Endothelial cell (in vitro differentiated cells): ENCODE measurements around the gene ADAMTSL2. TPM values are rescaled to one million over a fixed set of nuclear protein-coding genes. Genes with fewer than 3 reads are reported as not detected.

Experiments
- DNase-seq: peaks from one replicate; pipeline ENCODE4 v3.0.0; 2021; ENCODE audit warnings: low spot score
- H3K27ac Mint-ChIP-seq: one replicate; pipeline ENCODE4 v1.8.0; 2021; ENCODE audit warnings: mixed read lengths, inconsistent platforms; ENCODE audit not compliant: unreplicated experiment
- H3K27me3 Mint-ChIP-seq: one replicate; pipeline ENCODE4 v1.8.0; 2021; ENCODE audit warnings: mild to moderate bottlenecking, moderate library complexity, mixed read lengths, inconsistent platforms; ENCODE audit not compliant: unreplicated experiment
- H3K36me3 Mint-ChIP-seq: one replicate; pipeline ENCODE4 v1.8.0; 2021; ENCODE audit warnings: mild to moderate bottlenecking, low read depth, mixed read lengths, inconsistent platforms; ENCODE audit not compliant: unreplicated experiment
- H3K4me1 Mint-ChIP-seq: one replicate; pipeline ENCODE4 v1.8.0; 2021; ENCODE audit warnings: mild to moderate bottlenecking, mixed read lengths, inconsistent platforms; ENCODE audit not compliant: unreplicated experiment
- H3K4me3 Mint-ChIP-seq: one replicate; pipeline ENCODE4 v1.8.0; 2021; ENCODE audit warnings: mild to moderate bottlenecking, mixed read lengths, inconsistent platforms; ENCODE audit not compliant: unreplicated experiment
- H3K9me3 Mint-ChIP-seq: one replicate; pipeline ENCODE4 v1.8.0; 2021; ENCODE audit warnings: mixed read lengths, inconsistent platforms; ENCODE audit not compliant: unreplicated experiment
- CTCF ChIP-seq: fragments of 200-600 bp; sonication (generic); IDR thresholded peaks from one replicate; pipeline ENCODE4 v1.5.0; 2021; ENCODE audit warnings: antibody characterized with exemption; ENCODE audit not compliant: unreplicated experiment
- total RNA-seq: library from RNA; stranded (reverse); fragmentation: NEBNext Ultra II Directional; extraction: Animal tissue kit (Norgen Biotek cat#: 25700); gene quantifications from one replicate; pipeline ENCODE4 v1.2.1, GENCODE V29; 2021; ENCODE audit not compliant: unreplicated experiment

Gene ADAMTSL2
- total RNA-seq, 1 donor from 2014 or later: 5.9 TPM

DNA sequence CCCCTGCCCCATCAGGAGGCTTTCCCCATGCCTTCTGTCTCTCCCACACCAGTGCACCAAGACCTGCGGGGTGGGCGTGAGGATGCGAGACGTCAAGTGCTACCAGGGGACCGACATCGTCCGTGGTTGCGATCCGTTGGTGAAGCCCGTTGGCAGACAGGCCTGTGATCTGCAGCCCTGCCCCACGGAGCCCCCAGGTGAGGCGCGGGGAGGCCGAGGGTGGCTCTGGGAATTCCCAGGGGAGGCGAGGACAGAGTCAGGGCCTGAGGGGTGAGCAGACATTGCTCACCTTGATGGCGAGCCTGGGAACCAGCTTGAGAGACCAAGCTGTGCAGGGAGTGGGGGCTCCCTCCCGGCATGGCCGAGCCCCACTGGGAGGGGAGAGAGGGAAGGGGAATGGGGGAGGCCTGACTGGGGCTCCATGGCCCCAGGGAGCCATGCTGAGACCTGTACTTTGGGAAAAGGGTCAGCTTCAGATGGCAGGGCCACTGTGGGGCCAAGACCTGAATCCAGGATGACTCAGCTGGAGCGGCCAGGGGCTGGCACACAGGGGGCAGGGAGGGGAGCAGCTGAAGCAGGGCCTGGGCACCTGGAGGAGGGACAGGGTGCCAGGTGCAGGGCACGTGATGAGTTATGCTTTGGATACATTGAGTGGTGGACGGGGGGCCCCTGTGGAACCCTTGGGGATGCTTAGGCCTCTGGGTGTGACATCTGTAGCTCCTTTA, 39.4 kb downstream of the ADAMTSL2 start:
- no peaks in the 10 kb centered on the region for H3K9me3 Mint-ChIP-seq
- H3K27me3 Mint-ChIP-seq: peaks cover 12% of the 10 kb centered on the region
- no peaks in the 10 kb centered on the region for H3K36me3 Mint-ChIP-seq
- H3K4me3 Mint-ChIP-seq: no peak overlapping the region
- DNase-seq: no peak
- no peak for TF ChIP-seq CTCF
- H3K4me1 Mint-ChIP-seq: peaks cover 23% of the 10 kb centered on the region
- H3K27ac Mint-ChIP-seq: no peak overlapping the region

GRCh38 chr9:133574771-133575170, 40.3 kb downstream of the ADAMTSL2 start:
- DNase-seq: no peak
- Mint-ChIP-seq H3K9me3 (no peaks in the 10 kb centered on the region), H3K27ac (no peak overlapping the region), H3K36me3 (no peaks in the 10 kb centered on the region), H3K4me3 (no peak overlapping the region), H3K27me3 (peaks cover 12% of the 10 kb centered on the region), H3K4me1 (peaks cover 23% of the 10 kb centered on the region)
- TF ChIP-seq CTCF: no peak

DNA sequence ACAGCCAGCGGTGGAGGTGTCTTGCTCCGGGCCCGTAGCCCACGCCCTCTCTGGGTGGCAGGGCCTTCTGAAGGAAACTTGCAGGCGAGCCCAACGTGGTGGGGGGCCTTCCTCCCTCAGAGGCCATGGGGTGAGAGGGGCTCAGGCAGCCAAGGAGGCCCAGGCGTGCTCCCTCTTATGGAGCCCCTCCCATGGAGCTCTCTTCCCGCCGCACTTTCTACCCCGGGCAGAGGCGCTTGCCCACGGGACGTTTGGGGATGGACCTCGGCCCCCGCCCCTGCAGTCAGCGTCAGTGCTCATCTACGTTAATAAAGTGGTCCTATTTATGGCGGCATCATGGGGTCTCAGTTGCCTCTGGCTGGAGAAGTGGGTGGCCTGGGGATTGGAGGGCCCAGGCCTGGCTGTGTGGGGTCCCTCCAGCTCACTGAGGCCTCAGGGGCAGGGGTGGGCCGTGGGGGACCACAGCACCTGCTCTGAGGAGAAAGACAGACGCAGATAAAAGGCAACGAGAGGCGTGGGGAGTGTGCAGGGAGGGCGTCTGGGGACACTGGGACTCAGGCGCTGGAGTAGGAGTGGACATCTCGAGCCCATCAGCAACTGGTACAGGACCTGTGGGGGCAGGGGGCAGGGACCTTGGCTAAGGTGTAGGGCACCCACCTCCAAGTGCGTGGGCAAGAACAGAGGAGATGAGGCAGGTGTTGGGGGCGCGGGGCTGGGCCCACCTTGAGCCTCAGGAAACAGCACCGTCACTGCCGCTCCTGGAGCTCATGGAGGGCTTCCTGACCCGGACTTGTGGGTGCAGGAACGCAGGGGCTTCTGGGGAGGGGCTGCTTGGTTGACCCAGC, 40.9 kb downstream of the ADAMTSL2 start:
- Mint-ChIP-seq H3K4me3 (no peak overlapping the region), H3K27ac (no peak overlapping the region), H3K4me1 (peaks cover 23% of the 10 kb centered on the region), H3K9me3 (no peaks in the 10 kb centered on the region), H3K36me3 (peaks cover 1% of the 10 kb centered on the region), H3K27me3 (peaks cover 12% of the 10 kb centered on the region)
- TF ChIP-seq CTCF: no peak
- DNase-seq: no peak

- no peak for TF ChIP-seq CTCF
- Mint-ChIP-seq H3K27ac (no peak overlapping the region), H3K4me1 (peaks cover 21% of the 10 kb centered on the region), H3K9me3 (no peaks in the 10 kb centered on the region), H3K27me3 (peaks cover 9% of the 10 kb centered on the region), H3K4me3 (no peak overlapping the region), H3K36me3 (peaks cover 4% of the 10 kb centered on the region)
- no peak for DNase-seq
These were observed 41.7 kb downstream of the ADAMTSL2 start for GRCh38 chr9:133576031-133576874.
